ENCODE measurements around the gene CBY3.
A peak's percentile ranks its signal among the peaks of the same experiment; 100 is the strongest.
"Not testable (repeated sequence)": the region's sequence is repeated elsewhere in the genome, so short reads cannot be mapped to it uniquely, and the experiment has no call there.

Gene CBY3

GRCh38 chr5:179680780-179681401 lies at the start of gene CBY3:
Gene CBY3 (minus strand): TSS chr5:179681034. CDS start chr5:179680918, 116 bp downstream.
- no peak for DNase-seq (ENCODE audit: low spot score)

GRCh38 chr5:179730356-179730755 lies 49.5 kb upstream of the CBY3 start:
- no peak for DNase-seq (ENCODE audit: low spot score)

- no peak for DNase-seq (ENCODE audit: low spot score)
Observed at GRCh38 chr5:179729727-179730126, 48.9 kb upstream of the CBY3 start.

GRCh38 chr5:179729303-179729702 lies 48.5 kb upstream of the CBY3 start:
- DNase-seq (ENCODE audit: low spot score) = no peak

- DNase-seq (ENCODE audit: low spot score) = no peak
Observed at GRCh38 chr5:179727106-179727505, 46.3 kb upstream of the CBY3 start.

- DNase-seq (ENCODE audit: low spot score) = no peak
Observed at GRCh38 chr5:179724163-179724562, 43.3 kb upstream of the CBY3 start.

GRCh38 chr5:179720222-179720621 lies 39.4 kb upstream of the CBY3 start:
- no peak for DNase-seq (ENCODE audit: low spot score)

GRCh38 chr5:179716286-179716685 lies 35.5 kb upstream of the CBY3 start:
- DNase-seq (ENCODE audit: low spot score) = peak; percentile 43

GRCh38 chr5:179700401-179700918 lies 19.6 kb upstream of the CBY3 start:
- DNase-seq (ENCODE audit: low spot score) = peak; percentile 39

- DNase-seq (ENCODE audit: low spot score) = peak; percentile 74
Observed at GRCh38 chr5:179699616-179700237, 18.9 kb upstream of the CBY3 start.

GRCh38 chr5:179698935-179699615 lies 18.2 kb upstream of the CBY3 start, which contains the start of gene CANX:
Gene CANX (plus strand): TSS chr5:179698967. CDS start chr5:179705682, 6,715 bp downstream.
- DNase-seq (ENCODE audit: low spot score) = peak; percentile 42

- peak; percentile 99 for DNase-seq (ENCODE audit: low spot score)
Observed at GRCh38 chr5:179697993-179698934, 17.4 kb upstream of the CBY3 start.

- not testable (repeated sequence) for DNase-seq (ENCODE audit: low spot score)
Observed at GRCh38 chr5:179697543-179697942, 16.7 kb upstream of the CBY3 start.

- DNase-seq (ENCODE audit: low spot score) = no peak
Observed at GRCh38 chr5:179697108-179697507, 16.3 kb upstream of the CBY3 start.

- DNase-seq (ENCODE audit: low spot score) = no peak
Observed at GRCh38 chr5:179696603-179697002, 15.8 kb upstream of the CBY3 start.

GRCh38 chr5:179694561-179694960 lies 13.7 kb upstream of the CBY3 start:
- DNase-seq (ENCODE audit: low spot score) = no peak

- DNase-seq (ENCODE audit: low spot score) = not testable (repeated sequence)
Observed at GRCh38 chr5:179689212-179689611, 8.4 kb upstream of the CBY3 start.

GRCh38 chr5:179680014-179680779 lies 637 bp downstream of the CBY3 start:
- DNase-seq (ENCODE audit: low spot score) = no peak

GRCh38 chr5:179679014-179679674 lies 1.7 kb downstream of the CBY3 start:
- DNase-seq (ENCODE audit: low spot score) = no peak

GRCh38 chr5:179678223-179679013 lies 2.4 kb downstream of the CBY3 start:
- DNase-seq (ENCODE audit: low spot score) = peak; percentile 96
